H1 (cell line): ENCODE data around the gene NELFA. TPM values are rescaled to one million over a fixed set of nuclear protein-coding genes. Genes with fewer than 3 reads are reported as not detected.

Experiments
- CTCF ChIA-PET: fragments of 300-600 bp; sonication (Branson Sonifier 250); formaldehyde crosslinking; loops from one replicate; lab custom pipeline; 2021; ENCODE audit not compliant: partially characterized antibody; lab: Charles Lee
- POLR2A ChIA-PET: fragments of 300-600 bp; sonication (Branson Sonifier 250); formaldehyde crosslinking; loops from one replicate; lab custom pipeline; 2021; ENCODE audit warnings: inconsistent platforms; ENCODE audit not compliant: partially characterized antibody; lab: Charles Lee
- DNase-seq, 2 experiments: peaks; one replicate each; pipeline versions ENCODE4 v3.0.0 to v3.0.0-alpha.2; 2010 to 2022; ENCODE audit warnings: low spot score in 2 of 2, low read depth in 1 of 2, mixed read lengths in 1 of 2
- FAIRE-seq: peaks from 2 replicates; lab custom pipeline; 2011; peaks lifted over from hg19 to GRCh38; lab: Jason Lieb, UNC
- H2AFZ ChIP-seq: 2 replicates; pipeline ENCODE4 v1.8.1; 2012; ENCODE audit warnings: low read length, inconsistent platforms
- H2AK5ac ChIP-seq: 2 replicates; pipeline ENCODE4 v1.6.1; 2013; ENCODE audit warnings: low read depth, low read length
- H2BK120ac ChIP-seq: replicated peaks from 2 replicates; pipeline ENCODE3; 2013; ENCODE audit warnings: low read depth, low read length, inconsistent platforms
- H2BK12ac ChIP-seq: 2 replicates; pipeline ENCODE4 v1.6.1; 2013; ENCODE audit warnings: low read depth, low read length
- H2BK15ac ChIP-seq: 2 replicates; pipeline ENCODE4 v1.6.1; 2013; ENCODE audit warnings: low read length
- H2BK20ac ChIP-seq: 2 replicates; pipeline ENCODE4 v1.6.1; 2013; ENCODE audit warnings: low read length
- H2BK5ac ChIP-seq: 2 replicates; pipeline ENCODE4 v1.6.1; 2013; ENCODE audit warnings: low read depth, low read length
- H3K14ac ChIP-seq: 2 replicates; pipeline ENCODE4 v1.6.1; 2013; ENCODE audit warnings: inconsistent platforms; ENCODE audit not compliant: insufficient read length
- H3K18ac ChIP-seq: 2 replicates; pipeline ENCODE4 v1.6.1; 2013; ENCODE audit warnings: low read length; ENCODE audit errors: extremely low read depth
- H3K23ac ChIP-seq: 2 replicates; pipeline ENCODE4 v1.6.1; 2013; ENCODE audit warnings: inconsistent platforms; ENCODE audit not compliant: insufficient read length
- H3K23me2 ChIP-seq: 2 replicates; pipeline ENCODE4 v1.6.1; 2013; ENCODE audit warnings: low read depth, low read length
- H3K27ac ChIP-seq: 2 replicates; pipeline ENCODE4 v1.6.1; 2011; ENCODE audit warnings: low read depth, low read length, inconsistent platforms
- H3K27me3 ChIP-seq, 4 experiments: replicated peaks in 1 of 4; 1 replicate in 1 of 4; 2 replicates in 3 of 4; pipeline versions ENCODE4 v1.6.1 to v1.8.1; 2011 to 2013; ENCODE audit warnings: low read length in 3 of 4, mild to moderate bottlenecking in 3 of 4, inconsistent platforms in 2 of 4, mixed read lengths in 2 of 4, moderate library complexity in 1 of 4; ENCODE audit not compliant: control insufficient read depth in 3 of 4, insufficient read depth in 3 of 4; ENCODE audit errors: extremely low read depth in 1 of 4
- H3K36me3 ChIP-seq, 4 experiments: 2 replicates each; pipeline versions ENCODE4 v1.6.1 to v1.8.1; 2011 to 2013; ENCODE audit warnings: mild to moderate bottlenecking in 4 of 4, low read length in 3 of 4, moderate library complexity in 2 of 4, control low read depth in 1 of 4, inconsistent platforms in 1 of 4; ENCODE audit not compliant: insufficient read depth in 4 of 4, control insufficient read depth in 2 of 4
- H3K4ac ChIP-seq: replicated peaks from 2 replicates; pipeline ENCODE3; 2013; ENCODE audit warnings: low read length, low read depth, mixed read lengths, inconsistent platforms; ENCODE audit not compliant: insufficient read length
- H3K4me1 ChIP-seq, 4 experiments: replicated peaks in 1 of 4; 1 replicate in 1 of 4; 2 replicates in 3 of 4; pipeline versions ENCODE4 v1.6.1 to v1.8.1; 2011 to 2013; ENCODE audit warnings: low read length in 3 of 4, inconsistent platforms in 2 of 4, mixed read lengths in 1 of 4; ENCODE audit not compliant: insufficient read depth in 4 of 4, control insufficient read depth in 3 of 4
- H3K4me2 ChIP-seq, 2 experiments: 2 replicates each; pipeline versions ENCODE4 v1.6.1 to v1.8.1; 2011 to 2013; ENCODE audit warnings: low read depth in 2 of 2, low read length in 2 of 2, control low read depth in 1 of 2, inconsistent platforms in 1 of 2, mild to moderate bottlenecking in 1 of 2; ENCODE audit not compliant: insufficient read depth in 1 of 2
- H3K4me3 ChIP-seq, 4 experiments: fragments of 200-600, 300-600 bp in 1 of 4; sonication (generic), shearing (Covaris generic), sonication (Bioruptor Twin) in 1 of 4; 2 replicates each; pipeline versions ENCODE4 v1.5.1 to v1.8.1; 2011 to 2016; ENCODE audit warnings: low read length in 4 of 4, low read depth in 3 of 4, control low read depth in 2 of 4, inconsistent platforms in 2 of 4, mild to moderate bottlenecking in 2 of 4, mixed read lengths in 1 of 4, moderate library complexity in 1 of 4; ENCODE audit not compliant: insufficient read depth in 2 of 4; ENCODE audit errors: extremely low read depth in 1 of 4
- H3K56ac ChIP-seq: replicated peaks from 2 replicates; pipeline ENCODE3; 2013; ENCODE audit warnings: low read depth, mild to moderate bottlenecking, mixed read lengths, low read length, inconsistent platforms; ENCODE audit not compliant: insufficient read length
- H3K79me1 ChIP-seq: 2 replicates; pipeline ENCODE4 v1.6.1; 2013; ENCODE audit warnings: low read depth, low read length, control low read depth
- H3K79me2 ChIP-seq, 2 experiments: 2 replicates each; pipeline versions ENCODE4 v1.6.1 to v1.8.1; 2012 to 2013; ENCODE audit warnings: low read length in 2 of 2, mild to moderate bottlenecking in 2 of 2, inconsistent platforms in 1 of 2; ENCODE audit not compliant: insufficient read depth in 2 of 2, control insufficient read depth in 1 of 2
- H3K9ac ChIP-seq, 4 experiments: replicated peaks in 1 of 4; 1 replicate in 1 of 4; 2 replicates in 3 of 4; pipeline versions ENCODE4 v1.6.1 to v1.8.1; 2011 to 2013; ENCODE audit warnings: low read depth in 3 of 4, low read length in 3 of 4, control low read depth in 2 of 4, mild to moderate bottlenecking in 2 of 4, moderate library complexity in 2 of 4, inconsistent platforms in 1 of 4; ENCODE audit errors: extremely low read depth in 1 of 4
- H3K9me3 ChIP-seq, 2 experiments: 2 replicates each; pipeline versions ENCODE4 v1.6.1 to v1.8.1; 2012 to 2013; ENCODE audit warnings: mild to moderate bottlenecking in 2 of 2, moderate library complexity in 2 of 2, control low read depth in 1 of 2, inconsistent platforms in 1 of 2, low read depth in 1 of 2, low read length in 1 of 2, mixed read lengths in 1 of 2; ENCODE audit not compliant: insufficient read depth in 2 of 2
- H4K20me1 ChIP-seq, 2 experiments: replicated peaks in 1 of 2; 2 replicates each; pipeline versions ENCODE3 to v1.8.1; 2011 to 2013; ENCODE audit warnings: inconsistent platforms in 2 of 2, low read length in 2 of 2, mild to moderate bottlenecking in 1 of 2; ENCODE audit not compliant: insufficient read depth in 2 of 2, control insufficient read depth in 1 of 2
- H4K5ac ChIP-seq: 2 replicates; pipeline ENCODE4 v1.6.1; 2013; ENCODE audit warnings: low read length, low read depth, mixed read lengths, inconsistent platforms; ENCODE audit not compliant: insufficient read length
- H4K8ac ChIP-seq: 2 replicates; pipeline ENCODE4 v1.8.0; 2013; ENCODE audit warnings: mild to moderate bottlenecking, moderate library complexity, low read length, inconsistent platforms; ENCODE audit not compliant: insufficient read depth; ENCODE audit errors: extremely low read depth
- H4K91ac ChIP-seq: replicated peaks from 2 replicates; pipeline ENCODE3; 2013; ENCODE audit warnings: low read length, mixed read lengths, inconsistent platforms; ENCODE audit not compliant: insufficient read length
- CEBPB ChIP-seq: IDR thresholded peaks from 2 replicates; pipeline ENCODE4 v1.6.1; 2012; ENCODE audit warnings: low read depth, low read length
- EZH2 ChIP-seq: fragments of 200-600 bp; sonication (generic); IDR thresholded peaks from 2 replicates; pipeline ENCODE4 v1.7.1; 2012; ENCODE audit warnings: low read depth, mild to moderate bottlenecking, moderate library complexity, low read length, inconsistent platforms; ENCODE audit not compliant: severe bottlenecking
- GABPA ChIP-seq: IDR thresholded peaks from 2 replicates; pipeline ENCODE4 v1.6.1; 2011; ENCODE audit warnings: mild to moderate bottlenecking, low read length, moderate library complexity, borderline replicate concordance; ENCODE audit not compliant: insufficient read depth
- GTF2F1 ChIP-seq: IDR thresholded peaks from 2 replicates; pipeline ENCODE4 v1.6.1; 2012; ENCODE audit warnings: low read depth, low read length, improper control_type of control experiment, borderline replicate concordance
- JUND ChIP-seq: IDR thresholded peaks from 2 replicates; pipeline ENCODE4 v1.6.1; 2011; ENCODE audit warnings: mild to moderate bottlenecking, improper control_type of control experiment, low read length
- KDM1A ChIP-seq: fragments of 200-600, 300-600 bp; sonication (generic); IDR thresholded peaks from 2 replicates; pipeline ENCODE4 v1.7.1; 2016; ENCODE audit warnings: mild to moderate bottlenecking, low read length, borderline replicate concordance
- KDM4A ChIP-seq: IDR thresholded peaks from one replicate; pipeline ENCODE4 v1.7.1; 2012; ENCODE audit warnings: low read depth, mild to moderate bottlenecking, moderate library complexity, low read length, inconsistent platforms; ENCODE audit not compliant: severe bottlenecking
- RNF2 ChIP-seq: fragments of 200-900, 300-1000 bp; sonication (generic); IDR thresholded peaks from 2 replicates; pipeline ENCODE4 v1.7.1; 2016; ENCODE audit warnings: borderline replicate concordance, low read depth, mild to moderate bottlenecking, antibody characterized with exemption, low read length; ENCODE audit not compliant: poor library complexity, severe bottlenecking; ENCODE audit errors: missing control alignments
- SP4 ChIP-seq: IDR thresholded peaks from 2 replicates; pipeline ENCODE4 v1.6.1; 2012; ENCODE audit warnings: low read length, inconsistent platforms
- ZNF274 ChIP-seq: IDR thresholded peaks from 2 replicates; pipeline ENCODE4 v1.7.0; 2012; ENCODE audit warnings: low read length, borderline replicate concordance; ENCODE audit errors: extremely low read depth
- WGBS, 2 experiments: shearing (Covaris generic) in 1 of 2; methylation state at CpG; one replicate each; pipeline versions ENCODE4 v1.1.6 to v1.1.7; 2013 to 2015; ENCODE audit warnings: low lambda C conversion rate in 2 of 2, mixed read lengths in 2 of 2, inconsistent platforms in 1 of 2, low coverage in 1 of 2, missing lambda C conversion rate in 1 of 2; ENCODE audit not compliant: insufficient replicate concordance in 2 of 2, insufficient coverage in 1 of 2, insufficient read length in 1 of 2; ENCODE audit errors: extremely low coverage in 1 of 2, missing lambda C conversion rate in 1 of 2; 5-methylcytosine and 5-hydroxymethylcytosine counted together
- polyA plus RNA-seq, 7 experiments: library from polyadenylated mRNA; depleted of rRNA in 3 of 7; stranded (reverse) in 5 of 7; unstranded in 2 of 7; fragments of >200 nt in 5 of 7; fragments of 200-250 nt in 2 of 7; gene quantifications; 1 replicate in 5 of 7; 2 replicates in 1 of 7; 4 replicates in 1 of 7; pipeline versions ENCODE4 v1.2.1 to v1.2.3, GENCODE V29; 2011 to 2013; ENCODE audit warnings: missing spikeins in 2 of 7, mixed read lengths in 2 of 7
- total RNA-seq: library from RNA; stranded (reverse); fragmentation: NEBNext Ultra II Directional; extraction: Animal tissue kit (Norgen Biotek cat#: 25700); gene quantifications from 2 replicates; pipeline ENCODE4 v1.2.1, GENCODE V29; 2021

NELFA gene
- total and polyA plus RNA-seq, 2 of the 8 experiments (the other 6 are each of a cell fraction or from before 2014, with no cell fraction given): 41.8 to 57.5 TPM

DNA sequence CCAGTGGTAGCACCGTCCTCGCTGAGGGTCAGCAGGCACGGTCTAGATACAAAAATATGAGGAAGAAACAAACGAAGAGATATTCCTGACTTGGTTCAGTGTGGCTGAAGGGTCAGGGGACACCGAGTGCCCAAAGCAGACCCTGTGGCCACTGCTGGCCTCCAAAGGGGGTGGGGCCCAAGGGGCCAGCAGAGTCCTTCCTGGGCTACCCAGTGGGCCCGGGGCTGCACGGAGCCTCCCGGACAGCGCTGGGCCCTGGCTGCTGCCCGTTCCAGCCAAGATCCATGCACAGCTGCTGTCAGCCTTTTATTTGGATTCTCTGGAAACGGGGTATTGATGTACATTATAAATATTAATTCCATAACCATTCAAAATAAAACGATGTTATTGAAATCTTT lies 20.4 kb downstream of the NELFA start:
- no peak overlapping the region for H2BK20ac ChIP-seq
- no peak overlapping the region for H3K18ac ChIP-seq
- peaks cover 9 to 27% of the 10 kb centered on the region in 2 experiments for H4K20me1 ChIP-seq
- no peak overlapping the region for H4K8ac ChIP-seq
- no peak overlapping the region for H2BK5ac ChIP-seq
- no peak overlapping the region for H2BK120ac ChIP-seq
- H3K36me3 ChIP-seq: peaks cover 19 to 54% (median 41%) of the 10 kb centered on the region in 4 experiments
- DNase-seq: no peak
- H3K4me2 ChIP-seq: no peak overlapping the region
- H4K91ac ChIP-seq: no peak overlapping the region
- H2AK5ac ChIP-seq: no peak overlapping the region
- H3K27me3 ChIP-seq: no peaks in the 10 kb centered on the region
- peaks cover 14% of the 10 kb centered on the region for H3K79me1 ChIP-seq
- H3K27ac ChIP-seq: no peak overlapping the region
- H3K9ac ChIP-seq: no peak overlapping the region
- H3K23ac ChIP-seq: no peak overlapping the region
- ChIA-PET POLR2A (no interaction called here), CTCF (no interaction called here)
- FAIRE-seq: no peak
- no peak overlapping the region for H2AFZ ChIP-seq
- H3K23me2 ChIP-seq: no peaks in the 10 kb centered on the region
- no peak overlapping the region for H2BK15ac ChIP-seq
- no peak overlapping the region for H4K5ac ChIP-seq
- no peak overlapping the region for H3K4me3 ChIP-seq
- peaks cover 0 to 29% of the 10 kb centered on the region in 2 experiments; a peak in 1 of 4 replicates for H3K79me2 ChIP-seq
- no peak for TF ChIP-seq SP4
- TF ChIP-seq JUND: no peak
- no peak for TF ChIP-seq RNF2
- no peak for TF ChIP-seq GABPA
- no peak for TF ChIP-seq KDM1A
- no peak for TF ChIP-seq GTF2F1
- no peak for TF ChIP-seq ZNF274
- no peak for TF ChIP-seq KDM4A
- TF ChIP-seq EZH2: no peak
- no peak for TF ChIP-seq CEBPB
- H3K9me3 ChIP-seq: no peaks in the 10 kb centered on the region
- no peak overlapping the region for H2BK12ac ChIP-seq
- no peak overlapping the region for H3K56ac ChIP-seq
- 93% methylated on average over 12 of the region's 12 CpGs; no CpG with 5 or more reads in 1 of the 2 experiments for WGBS, 2 experiments
- no peak overlapping the region for H3K4ac ChIP-seq
- no peak overlapping the region for H3K14ac ChIP-seq
- peaks cover 0 to 5% (median 3%) of the 10 kb centered on the region in 4 experiments; a peak in 2 of 7 replicates for H3K4me1 ChIP-seq
